SH-SY5Y (cell line): ENCODE results near the gene GFOD1.

Source experiments
- GATA2 ChIP-seq: IDR thresholded peaks from 2 replicates; pipeline ENCODE4 v1.6.1; 2011; ENCODE audit warnings: mild to moderate bottlenecking, low read depth, low read length
- GATA3 ChIP-seq: IDR thresholded peaks from 2 replicates; pipeline ENCODE4 v1.6.1; 2011; ENCODE audit warnings: low read depth, mild to moderate bottlenecking, low read length, moderate library complexity

DNA sequence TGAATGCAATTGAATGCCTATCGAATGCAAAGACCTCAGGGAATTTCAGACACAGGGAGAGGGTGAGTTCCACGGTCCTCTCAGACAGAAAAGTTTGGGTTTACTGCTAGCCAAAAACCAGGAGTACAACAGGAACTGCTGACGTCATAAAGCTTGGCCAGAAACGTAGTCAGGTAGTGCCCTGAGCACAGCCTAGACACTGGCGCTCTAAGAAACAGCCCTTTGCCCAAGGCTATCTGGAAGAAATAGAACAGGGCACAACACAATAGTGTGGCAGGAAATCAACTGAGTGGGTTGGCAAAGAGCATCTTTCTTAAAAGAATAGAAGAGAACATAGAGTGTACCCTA lies 58.0 kb downstream of the GFOD1 start:
- no peak for TF ChIP-seq GATA2
- TF ChIP-seq GATA3, result no peak
